ENCODE data around the gene HS6ST3. TPM values are rescaled to one million over a fixed set of nuclear protein-coding genes. Genes with fewer than 3 reads are reported as not detected.

The HS6ST3 gene
- total and polyA plus RNA-seq, 2 donors (not counting 3 experiments of a cell fraction or from before 2014, with no cell fraction given), result 0.03 to 0.15 TPM

DNA sequence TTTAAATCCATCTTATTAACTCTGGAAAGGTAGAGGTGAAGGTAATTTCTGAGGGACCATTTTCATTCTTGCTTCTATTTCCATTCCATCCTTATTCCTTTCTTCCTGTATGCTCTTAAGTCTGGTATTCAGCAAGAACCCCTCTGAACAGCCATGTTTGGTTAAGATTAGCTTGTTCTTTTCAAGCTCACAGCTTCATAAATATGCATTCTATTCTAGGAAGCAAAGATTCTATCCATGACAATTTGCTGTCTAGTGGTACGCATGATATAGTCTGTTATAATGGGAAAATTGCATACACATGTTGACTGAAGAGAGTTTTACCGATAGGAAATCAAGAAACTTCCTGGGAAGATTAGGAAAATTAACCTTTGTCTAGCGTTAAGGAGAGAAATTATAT is 218.7 kb downstream of the HS6ST3 start:
- H2AFZ ChIP-seq (ENCODE audit: low read depth, low read length), result no peak overlapping the region
- no peak overlapping the region for H3K27ac ChIP-seq (ENCODE audit: insufficient read depth, low read depth, low read length)
- dilution Hi-C loops (cut with MboI; ENCODE audit: extremely low pct_ligation_motif_present, low sequenced_read_pairs), result no loop called here
- DNase-seq (ENCODE audit: low read depth, low spot score), result no peak
- no peaks in the 10 kb centered on the region for H3K4me1 ChIP-seq (ENCODE audit: control insufficient read depth, extremely low read depth, insufficient read depth, low read length)
- H3K9me1 ChIP-seq (replicated peaks; ENCODE audit: control insufficient read depth, extremely low read depth, insufficient read depth, low read length), result no peaks in the 10 kb centered on the region
- H4K20me1 ChIP-seq (replicated peaks; ENCODE audit: control insufficient read depth, extremely low read depth, insufficient read depth, low read length), result no peaks in the 10 kb centered on the region
- BruUV-seq (replicated peaks), result no TSS peak
- intact Hi-C loops (cut with micrococcal nuclease), result no loop called here
- H3K9me3 ChIP-seq (replicated peaks; ENCODE audit: control insufficient read depth, insufficient read depth, low read length), result no peaks in the 10 kb centered on the region
- CTCF ChIA-PET, result no interaction called here
- no peaks in the 10 kb centered on the region for H3K36me3 ChIP-seq (ENCODE audit: control insufficient read depth in 2 of 2, extremely low read depth in 1 of 2, insufficient read depth in 2 of 2, low read length in 2 of 2)
- FAIRE-seq, result no peak
- no peak overlapping the region for H3K4me3 ChIP-seq (replicated peaks in 1 of 3; ENCODE audit: insufficient read depth in 1 of 3, low read depth in 1 of 3, low read length in 3 of 3)
- H3K4me2 ChIP-seq (ENCODE audit: insufficient read depth, low read length), result no peak overlapping the region
- POLR2A ChIA-PET, result no interaction called here
- H3K79me2 ChIP-seq (ENCODE audit: control insufficient read depth, insufficient read depth, low read length), result no peaks in the 10 kb centered on the region
- no peak overlapping the region for H3K9ac ChIP-seq (replicated peaks; ENCODE audit: extremely low read depth, insufficient read depth, low read length)
- H3K27me3 ChIP-seq (ENCODE audit: control insufficient read depth in 2 of 2, insufficient read depth in 2 of 2, low read length in 2 of 2), result no peaks in the 10 kb centered on the region
- TF ChIP-seq MYC (IDR thresholded peaks at IDR 0.05; ENCODE audit: low read depth, low read length), result no peak
- TF ChIP-seq, protein P1, sequence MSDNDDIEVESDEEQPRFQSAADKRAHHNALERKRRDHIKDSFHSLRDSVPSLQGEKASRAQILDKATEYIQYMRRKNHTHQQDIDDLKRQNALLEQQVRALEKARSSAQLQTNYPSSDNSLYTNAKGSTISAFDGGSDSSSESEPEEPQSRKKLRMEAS (IDR thresholded peaks at IDR 0.05; ENCODE audit: insufficient read depth, insufficient read length), result no peak
- TF ChIP-seq JUN (IDR thresholded peaks at IDR 0.05; ENCODE audit: borderline replicate concordance, insufficient read depth, insufficient read length, low read depth), result no peak
- TF ChIP-seq EZH2 (IDR thresholded peaks at IDR 0.05; ENCODE audit: borderline replicate concordance, low read depth, low read length, severe bottlenecking), result no peak
- TF ChIP-seq POLR2AphosphoS5 (IDR thresholded peaks at IDR 0.05; ENCODE audit: insufficient read depth, low read depth, low read length), result no peak
- TF ChIP-seq GATA2 (IDR thresholded peaks at IDR 0.05; ENCODE audit: insufficient read depth, insufficient read length, low read depth, low read length), result no peak
- TF ChIP-seq CTCF (IDR thresholded peaks at IDR 0.05; ENCODE audit: extremely low read depth in 1 of 2, insufficient read depth in 1 of 2, low read depth in 1 of 2, low read length in 2 of 2), result no peak
- no peak for TF ChIP-seq POLR2A (IDR thresholded peaks at IDR 0.05; ENCODE audit: low read depth, low read length)
- TF ChIP-seq FOS (IDR thresholded peaks at IDR 0.05; ENCODE audit: borderline replicate concordance, insufficient read depth, low read length), result no peak

All from endothelial cell of umbilical vein (primary cell).